ENCODE data around the gene TSSK2.
A peak's percentile ranks its signal among the peaks of the same experiment; 100 is the strongest.

The TSSK2 gene

GRCh38 chr22:19124377-19124776, 6.7 kb upstream of the TSSK2 start:
- no peak for DNase-seq (ENCODE audit: low spot score)
- H3K27me3 ChIP-seq (ENCODE audit: control insufficient read depth in 3 of 3, insufficient read depth in 3 of 3, low read depth in 1 of 3, low read length in 3 of 3), result peaks cover 0 to 3% (median 0%) of the 10 kb centered on the region in 3 experiments
- no peak overlapping the region for H2AK5ac ChIP-seq (ENCODE audit: low read depth, low read length)
- H3K4me3 ChIP-seq (ENCODE audit: low read length in 2 of 2), result no peak overlapping the region
- H3K4me2 ChIP-seq (ENCODE audit: insufficient read depth, low read length, poor library complexity, severe bottlenecking), result no peak overlapping the region
- H3K4me1 ChIP-seq (ENCODE audit: control insufficient read depth in 2 of 2, insufficient read depth in 1 of 2, low read depth in 1 of 2, low read length in 2 of 2), result peaks cover 4 to 12% of the 10 kb centered on the region in 2 donors
- WGBS, 2 donors (ENCODE audit: extremely low coverage in 2 of 2, insufficient read length in 2 of 2, insufficient replicate concordance in 1 of 2), result no CpG with 5 or more reads among the region's 4 CpGs
- peaks cover 2 to 9% of the 10 kb centered on the region in 2 donors for H3K36me3 ChIP-seq (replicated peaks in 1 of 2; ENCODE audit: control insufficient read depth in 2 of 2, insufficient read depth in 2 of 2, low read length in 2 of 2)
- H2BK15ac ChIP-seq (ENCODE audit: low read length), result no peak overlapping the region
- H3K23ac ChIP-seq (ENCODE audit: low read depth, low read length, poor library complexity), result no peak overlapping the region
- H3K4ac ChIP-seq (ENCODE audit: low read length), result no peak overlapping the region
- no peak overlapping the region for H2BK12ac ChIP-seq (ENCODE audit: low read length)
- no peak overlapping the region for H4K91ac ChIP-seq (ENCODE audit: low read depth, low read length, poor library complexity)
- H2BK120ac ChIP-seq (ENCODE audit: low read depth, low read length), result no peak overlapping the region
- no peaks in the 10 kb centered on the region for H3K9me3 ChIP-seq (replicated peaks in 1 of 2; ENCODE audit: control insufficient read depth in 2 of 2, insufficient read depth in 1 of 2, low read depth in 1 of 2, low read length in 2 of 2)
- H2AFZ ChIP-seq (ENCODE audit: low read length), result no peak overlapping the region
- H4K8ac ChIP-seq (ENCODE audit: low read depth, low read length), result no peak overlapping the region
- H3K27ac ChIP-seq (replicated peaks; ENCODE audit: low read length), result no peak overlapping the region
- no peak overlapping the region for H2BK5ac ChIP-seq (ENCODE audit: low read length)
- H3K9ac ChIP-seq (ENCODE audit: low read depth, low read length, poor library complexity), result no peak overlapping the region
- H3K14ac ChIP-seq (ENCODE audit: low read length), result no peak overlapping the region
- H3K18ac ChIP-seq (ENCODE audit: low read length), result no peak overlapping the region
- H3K79me1 ChIP-seq (ENCODE audit: low read depth, low read length), result peaks cover 12% of the 10 kb centered on the region

DNA sequence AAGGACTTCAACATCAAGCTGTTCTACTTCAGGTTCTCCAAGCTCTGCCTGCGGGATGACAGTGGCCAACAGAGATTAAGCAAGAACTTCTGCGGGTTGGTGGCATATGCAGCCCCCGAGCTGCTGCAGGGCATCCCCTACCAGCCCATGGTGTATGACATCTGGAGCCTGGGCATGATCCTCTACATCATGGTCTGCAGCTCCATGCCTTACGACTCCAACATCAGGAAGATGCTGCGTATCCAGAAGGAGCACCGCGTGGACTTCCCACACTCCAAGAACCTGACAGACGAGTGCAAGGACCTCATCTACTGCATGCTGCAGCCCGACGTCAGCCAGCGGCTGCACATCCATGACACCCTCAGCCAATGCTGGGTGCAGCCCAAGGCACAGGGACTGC, 6.1 kb upstream of the TSSK2 start:
- H3K9me3 ChIP-seq (replicated peaks in 1 of 2; ENCODE audit: control insufficient read depth in 2 of 2, insufficient read depth in 1 of 2, low read depth in 1 of 2, low read length in 2 of 2), result no peaks in the 10 kb centered on the region
- peaks cover 0 to 3% (median 0%) of the 10 kb centered on the region in 3 experiments for H3K27me3 ChIP-seq (ENCODE audit: control insufficient read depth in 3 of 3, insufficient read depth in 3 of 3, low read depth in 1 of 3, low read length in 3 of 3)
- H3K4me1 ChIP-seq (ENCODE audit: control insufficient read depth in 2 of 2, insufficient read depth in 1 of 2, low read depth in 1 of 2, low read length in 2 of 2), result peaks cover 4 to 11% of the 10 kb centered on the region in 2 donors
- H3K14ac ChIP-seq (ENCODE audit: low read length), result no peak overlapping the region
- H3K18ac ChIP-seq (ENCODE audit: low read length), result no peak overlapping the region
- peaks cover 8% of the 10 kb centered on the region for H3K79me1 ChIP-seq (ENCODE audit: low read depth, low read length)
- H2AFZ ChIP-seq (ENCODE audit: low read length), result no peak overlapping the region
- H2AK5ac ChIP-seq (ENCODE audit: low read depth, low read length), result peak overlapping the region; percentile 43
- H2BK5ac ChIP-seq (ENCODE audit: low read length), result no peak overlapping the region
- no peak overlapping the region for H4K8ac ChIP-seq (ENCODE audit: low read depth, low read length)
- no peak overlapping the region for H3K4me3 ChIP-seq (ENCODE audit: low read length in 2 of 2)
- no peak overlapping the region for H3K27ac ChIP-seq (replicated peaks; ENCODE audit: low read length)
- H3K36me3 ChIP-seq (replicated peaks in 1 of 2; ENCODE audit: control insufficient read depth in 2 of 2, insufficient read depth in 2 of 2, low read length in 2 of 2), result peaks cover 0 to 4% of the 10 kb centered on the region in 2 donors
- H2BK12ac ChIP-seq (ENCODE audit: low read length), result no peak overlapping the region
- no peak overlapping the region for H3K4ac ChIP-seq (ENCODE audit: low read length)
- H3K23ac ChIP-seq (ENCODE audit: low read depth, low read length, poor library complexity), result peak overlapping the region; percentile 57
- peak overlapping the region; percentile 63 for H3K9ac ChIP-seq (ENCODE audit: low read depth, low read length, poor library complexity)
- no peak for DNase-seq (ENCODE audit: low spot score)
- H3K4me2 ChIP-seq (ENCODE audit: insufficient read depth, low read length, poor library complexity, severe bottlenecking), result no peak overlapping the region
- no peak overlapping the region for H4K91ac ChIP-seq (ENCODE audit: low read depth, low read length, poor library complexity)
- no peak overlapping the region for H2BK15ac ChIP-seq (ENCODE audit: low read length)
- no peak overlapping the region for H2BK120ac ChIP-seq (ENCODE audit: low read depth, low read length)
- WGBS, 2 donors (ENCODE audit: extremely low coverage in 2 of 2, insufficient read length in 2 of 2, insufficient replicate concordance in 1 of 2), result no CpG with 5 or more reads among the region's 11 CpGs

GRCh38 chr22:19125474-19126308, 5.4 kb upstream of the TSSK2 start:
- Histone ChIP-seq H3K27ac (replicated peaks; ENCODE audit: low read length) (no peak overlapping the region), H4K8ac (ENCODE audit: low read depth, low read length) (no peak overlapping the region), H3K9ac (ENCODE audit: low read depth, low read length, poor library complexity) (no peak overlapping the region), H3K4me2 (ENCODE audit: insufficient read depth, low read length, poor library complexity, severe bottlenecking) (no peak overlapping the region), H3K9me3 (replicated peaks in 1 of 2; ENCODE audit: control insufficient read depth in 2 of 2, insufficient read depth in 1 of 2, low read depth in 1 of 2, low read length in 2 of 2) (no peaks in the 10 kb centered on the region), H2BK120ac (ENCODE audit: low read depth, low read length) (no peak overlapping the region), H3K4me3 (ENCODE audit: low read length in 2 of 2) (no peak overlapping the region), H3K4me1 (ENCODE audit: control insufficient read depth in 2 of 2, insufficient read depth in 1 of 2, low read depth in 1 of 2, low read length in 2 of 2) (peaks cover 0 to 6% of the 10 kb centered on the region in 2 donors), H3K14ac (ENCODE audit: low read length) (no peak overlapping the region), H2BK12ac (ENCODE audit: low read length) (no peak overlapping the region), H3K36me3 (replicated peaks in 1 of 2; ENCODE audit: control insufficient read depth in 2 of 2, insufficient read depth in 2 of 2, low read length in 2 of 2) (no peaks in the 10 kb centered on the region), H2BK15ac (ENCODE audit: low read length) (no peak overlapping the region), H3K27me3 (ENCODE audit: control insufficient read depth in 3 of 3, insufficient read depth in 3 of 3, low read depth in 1 of 3, low read length in 3 of 3) (peaks cover 0 to 3% (median 0%) of the 10 kb centered on the region in 3 experiments), H3K4ac (ENCODE audit: low read length) (no peak overlapping the region), H2AFZ (ENCODE audit: low read length) (no peak overlapping the region), H2BK5ac (ENCODE audit: low read length) (no peak overlapping the region), H3K79me1 (ENCODE audit: low read depth, low read length) (peaks cover 8% of the 10 kb centered on the region), H2AK5ac (ENCODE audit: low read depth, low read length) (peak overlapping the region; percentile 43), H3K18ac (ENCODE audit: low read length) (no peak overlapping the region), H3K23ac (ENCODE audit: low read depth, low read length, poor library complexity) (peak overlapping the region; percentile 57), H4K91ac (ENCODE audit: low read depth, low read length, poor library complexity) (no peak overlapping the region)
- no CpG with 5 or more reads among the region's 21 CpGs for WGBS, 2 donors (ENCODE audit: extremely low coverage in 2 of 2, insufficient read length in 2 of 2, insufficient replicate concordance in 1 of 2)
- DNase-seq (ENCODE audit: low spot score), result no peak

All from neuronal stem cell (in vitro differentiated cells).